Smooth muscle cell (in vitro differentiated cells): ENCODE results near the gene HPSE2. TPM values are rescaled to one million over a fixed set of nuclear protein-coding genes. Genes with fewer than 3 reads are reported as not detected.

Experiments
- DNase-seq: peaks from one replicate; lab custom pipeline; 2025; ENCODE audit not compliant: unreplicated experiment; lab: John Stamatoyannopoulos, UW
- H2AFZ ChIP-seq: fragments of 200-600 bp; sonication (generic); 2 replicates; pipeline ENCODE4 v1.6.0; 2016; ENCODE audit warnings: antibody characterized with exemption, low read depth, mild to moderate bottlenecking
- H3F3A ChIP-seq: fragments of 200-600 bp; sonication (generic); 2 replicates; pipeline ENCODE4 v1.6.0; 2017; ENCODE audit warnings: antibody characterized with exemption, low read depth
- H3K27ac ChIP-seq: fragments of 200-600 bp; sonication (generic); 2 replicates; pipeline ENCODE4 v1.5.1; 2016; ENCODE audit warnings: low read depth, mild to moderate bottlenecking
- H3K27me3 ChIP-seq: fragments of 200-600 bp; sonication (generic); 2 replicates; pipeline ENCODE4 v1.6.1; 2016; ENCODE audit warnings: low read depth, mild to moderate bottlenecking
- H3K36me3 ChIP-seq: fragments of 200-600 bp; sonication (generic); 2 replicates; pipeline ENCODE4 v1.5.1; 2016; ENCODE audit warnings: low read depth
- H3K4me1 ChIP-seq: fragments of 200-600 bp; sonication (generic); 2 replicates; pipeline ENCODE4 v1.5.1; 2016; ENCODE audit warnings: low read depth
- H3K4me2 ChIP-seq: fragments of 200-600 bp; sonication (generic); 2 replicates; pipeline ENCODE4 v1.6.0; 2016; ENCODE audit warnings: mild to moderate bottlenecking
- H3K4me3 ChIP-seq: fragments of 200-600 bp; sonication (generic); 2 replicates; pipeline ENCODE4 v1.5.1; 2016; ENCODE audit warnings: mild to moderate bottlenecking
- H3K79me2 ChIP-seq: fragments of 200-600 bp; sonication (generic); 2 replicates; pipeline ENCODE4 v1.6.0; 2016; ENCODE audit warnings: low read depth, mild to moderate bottlenecking
- H3K9ac ChIP-seq: fragments of 200-600 bp; sonication (generic); 2 replicates; pipeline ENCODE4 v1.6.0; 2016; ENCODE audit warnings: low read depth
- H3K9me3 ChIP-seq: fragments of 200-600 bp; sonication (generic); replicated peaks from 2 replicates; pipeline ENCODE4 v1.5.1; 2016; ENCODE audit warnings: low read depth
- H4K20me1 ChIP-seq: fragments of 200-600 bp; sonication (generic); 2 replicates; pipeline ENCODE4 v1.6.0; 2016; ENCODE audit warnings: low read depth
- WGBS: methylation state at CpG from one replicate; pipeline ENCODE4 v1.1.7; 2016; ENCODE audit warnings: low lambda C conversion rate; 5-methylcytosine and 5-hydroxymethylcytosine counted together
- polyA plus RNA-seq: library from polyadenylated mRNA; unstranded; fragments of >200 nt; fragmentation: Nextera tagmentation; extraction: Ambion mirVana; gene quantifications from 2 replicates; pipeline ENCODE4 v1.2.1, GENCODE V29; 2016
- total RNA-seq: library from RNA; depleted of rRNA; stranded (reverse); fragments of >200 nt; gene quantifications from 2 replicates; pipeline ENCODE4 v1.2.3, GENCODE V29; 2014
- TF ChIP-seq, protein P1 (sequence below): fragments of 200-600 bp; sonication (generic); IDR thresholded peaks from 2 replicates; pipeline ENCODE4 v1.5.1; 2017; ENCODE audit warnings: borderline replicate concordance, mild to moderate bottlenecking, antibody characterized with exemption; ENCODE audit not compliant: insufficient read depth, poor library complexity, severe bottlenecking

Gene HPSE2
- total and polyA plus RNA-seq, 2 experiments from 2014 or later, result 0.13 TPM; not detected in 1

DNA sequence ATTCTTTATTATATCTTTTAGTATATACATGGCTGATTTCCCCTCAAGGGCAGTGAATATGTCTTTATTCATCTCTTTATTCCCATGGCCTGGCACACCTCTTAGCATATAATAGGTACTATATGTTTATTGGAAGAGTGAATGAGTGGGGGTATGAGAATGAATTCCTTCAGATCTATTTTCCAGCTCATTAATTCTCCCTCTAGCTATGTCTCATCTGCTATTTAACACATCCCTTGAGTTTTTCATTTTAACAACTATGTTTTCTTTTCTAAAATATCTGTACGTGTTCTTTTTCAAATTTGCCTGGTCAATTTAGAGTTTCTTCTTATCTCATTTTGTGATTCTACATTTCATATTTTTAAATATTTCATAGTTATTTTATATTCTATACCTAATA, 803.3 kb downstream of the HPSE2 start:
- no peaks in the 10 kb centered on the region for H3K27me3 ChIP-seq
- H3F3A ChIP-seq, result no peaks in the 10 kb centered on the region
- TF ChIP-seq, protein P1, sequence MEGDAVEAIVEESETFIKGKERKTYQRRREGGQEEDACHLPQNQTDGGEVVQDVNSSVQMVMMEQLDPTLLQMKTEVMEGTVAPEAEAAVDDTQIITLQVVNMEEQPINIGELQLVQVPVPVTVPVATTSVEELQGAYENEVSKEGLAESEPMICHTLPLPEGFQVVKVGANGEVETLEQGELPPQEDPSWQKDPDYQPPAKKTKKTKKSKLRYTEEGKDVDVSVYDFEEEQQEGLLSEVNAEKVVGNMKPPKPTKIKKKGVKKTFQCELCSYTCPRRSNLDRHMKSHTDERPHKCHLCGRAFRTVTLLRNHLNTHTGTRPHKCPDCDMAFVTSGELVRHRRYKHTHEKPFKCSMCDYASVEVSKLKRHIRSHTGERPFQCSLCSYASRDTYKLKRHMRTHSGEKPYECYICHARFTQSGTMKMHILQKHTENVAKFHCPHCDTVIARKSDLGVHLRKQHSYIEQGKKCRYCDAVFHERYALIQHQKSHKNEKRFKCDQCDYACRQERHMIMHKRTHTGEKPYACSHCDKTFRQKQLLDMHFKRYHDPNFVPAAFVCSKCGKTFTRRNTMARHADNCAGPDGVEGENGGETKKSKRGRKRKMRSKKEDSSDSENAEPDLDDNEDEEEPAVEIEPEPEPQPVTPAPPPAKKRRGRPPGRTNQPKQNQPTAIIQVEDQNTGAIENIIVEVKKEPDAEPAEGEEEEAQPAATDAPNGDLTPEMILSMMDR, result no peak
- H4K20me1 ChIP-seq, result no peaks in the 10 kb centered on the region
- H3K27ac ChIP-seq, result no peak overlapping the region
- peaks cover 4% of the 10 kb centered on the region for H3K36me3 ChIP-seq
- H3K9me3 ChIP-seq, result peaks cover 5% of the 10 kb centered on the region
- no peak overlapping the region for H2AFZ ChIP-seq
- H3K4me3 ChIP-seq, result no peak overlapping the region
- H3K79me2 ChIP-seq, result no peaks in the 10 kb centered on the region
- no peak overlapping the region for H3K4me2 ChIP-seq
- no peak overlapping the region for H3K9ac ChIP-seq
- no peak for DNase-seq
- whole genome bisulfite sequencing, result 97% methylated on average over 1 of the region's 1 CpG
- H3K4me1 ChIP-seq, result no peaks in the 10 kb centered on the region

DNA sequence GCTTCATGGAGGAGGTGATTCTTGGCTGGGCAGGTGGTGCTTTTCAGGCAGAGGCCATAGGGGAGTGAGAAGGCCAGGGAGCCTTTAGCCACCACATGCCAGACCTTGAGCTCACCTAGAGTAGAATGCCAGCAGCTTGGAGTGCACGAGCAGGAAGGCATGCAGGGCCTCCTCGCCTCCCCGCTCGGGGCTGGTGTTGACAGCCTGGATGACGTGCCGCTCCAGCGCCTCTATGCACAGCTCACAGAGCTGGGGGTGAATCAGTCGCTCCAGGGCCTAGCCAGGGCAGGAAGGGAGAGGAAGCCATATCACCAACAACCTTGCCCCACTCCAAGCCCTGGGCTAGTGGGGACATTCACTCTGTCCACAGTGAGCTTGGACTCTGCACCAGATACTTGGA, 804.6 kb downstream of the HPSE2 start:
- no peak overlapping the region for H3K27ac ChIP-seq
- WGBS, result 93% methylated on average over 8 of the region's 8 CpGs
- H3K79me2 ChIP-seq, result no peaks in the 10 kb centered on the region
- TF ChIP-seq, protein P1, result no peak
- DNase-seq, result no peak
- no peak overlapping the region for H3K4me3 ChIP-seq
- no peaks in the 10 kb centered on the region for H4K20me1 ChIP-seq
- no peaks in the 10 kb centered on the region for H3K27me3 ChIP-seq
- no peaks in the 10 kb centered on the region for H3F3A ChIP-seq
- H2AFZ ChIP-seq, result no peak overlapping the region
- H3K4me1 ChIP-seq, result no peaks in the 10 kb centered on the region
- H3K4me2 ChIP-seq, result no peak overlapping the region
- H3K9me3 ChIP-seq, result peaks cover 5% of the 10 kb centered on the region
- H3K9ac ChIP-seq, result no peak overlapping the region
- peaks cover 4% of the 10 kb centered on the region for H3K36me3 ChIP-seq

DNA sequence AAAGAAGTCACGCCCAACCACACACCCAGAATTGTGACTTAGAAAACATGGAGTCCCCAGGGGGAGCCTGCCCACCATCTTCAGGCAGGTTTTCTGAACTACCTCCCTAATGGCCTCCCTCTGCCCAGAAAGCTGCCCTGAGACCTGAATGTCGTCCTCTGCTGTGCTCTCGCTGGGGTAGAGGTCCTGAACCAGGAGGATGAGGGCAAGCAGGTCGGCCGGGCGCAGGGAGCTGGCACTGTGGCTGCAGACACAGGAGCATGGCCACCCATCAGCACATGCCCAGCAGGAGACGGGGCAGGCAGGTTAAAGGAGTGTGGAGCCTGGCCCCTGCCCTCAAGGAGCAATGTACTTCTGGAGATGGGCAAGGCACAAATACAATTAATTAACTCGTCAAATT, 805.2 kb downstream of the HPSE2 start:
- Histone ChIP-seq H3K27ac (no peak overlapping the region), H3F3A (no peaks in the 10 kb centered on the region), H3K9me3 (peaks cover 5% of the 10 kb centered on the region), H3K4me1 (no peaks in the 10 kb centered on the region), H3K36me3 (peaks cover 4% of the 10 kb centered on the region), H3K27me3 (no peaks in the 10 kb centered on the region), H3K4me2 (no peak overlapping the region), H3K9ac (no peak overlapping the region), H2AFZ (no peak overlapping the region), H4K20me1 (no peaks in the 10 kb centered on the region), H3K4me3 (no peak overlapping the region), H3K79me2 (no peaks in the 10 kb centered on the region)
- DNase-seq, result no peak
- 98% methylated on average over 8 of the region's 8 CpGs for WGBS
- TF ChIP-seq, protein P1, result no peak

DNA sequence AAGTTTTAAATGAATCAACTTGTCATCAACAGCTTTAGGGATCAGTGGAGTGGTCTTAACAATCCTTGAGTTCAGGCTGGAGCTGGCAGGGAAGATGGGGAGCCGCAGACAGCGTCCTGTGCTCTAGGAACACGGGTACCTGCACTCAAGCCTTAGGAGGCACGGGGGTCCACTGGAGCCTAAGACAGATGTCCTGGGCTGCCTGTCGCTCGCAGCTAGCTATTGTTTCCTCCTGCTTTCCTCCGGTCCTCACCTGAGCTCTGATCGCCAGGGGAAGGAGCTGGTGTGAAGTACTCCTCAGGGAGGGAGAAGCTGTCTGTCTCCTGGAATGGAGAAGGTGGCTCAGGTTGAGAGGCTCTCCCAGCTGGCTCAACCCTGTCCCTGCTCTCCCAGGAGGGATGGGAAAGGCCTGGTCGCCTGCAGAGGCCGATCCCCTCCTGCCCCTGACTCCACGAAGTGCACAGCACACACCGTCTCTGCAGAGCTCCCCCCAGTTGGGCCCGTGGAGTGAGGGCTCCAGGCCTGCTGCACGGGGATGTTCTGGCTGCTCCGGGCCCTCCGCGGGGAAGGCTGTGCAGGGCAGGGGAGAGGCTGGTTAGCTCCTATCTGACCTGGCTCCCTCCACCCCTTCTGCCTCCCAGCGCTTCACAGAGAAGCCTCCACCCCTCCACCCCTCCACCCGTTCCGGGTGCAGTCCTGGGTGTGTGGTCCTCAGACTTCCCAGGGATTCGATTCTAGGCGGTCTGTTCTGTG, 806.2 kb downstream of the HPSE2 start:
- H3K4me3 ChIP-seq, result no peak overlapping the region
- TF ChIP-seq, protein P1, result no peak
- H2AFZ ChIP-seq, result no peak overlapping the region
- no peak overlapping the region for H3K9ac ChIP-seq
- no peaks in the 10 kb centered on the region for H4K20me1 ChIP-seq
- H3K79me2 ChIP-seq, result no peaks in the 10 kb centered on the region
- H3K4me2 ChIP-seq, result no peak overlapping the region
- H3F3A ChIP-seq, result no peaks in the 10 kb centered on the region
- no peak overlapping the region for H3K27ac ChIP-seq
- DNase-seq, result no peak
- peaks cover 4% of the 10 kb centered on the region for H3K36me3 ChIP-seq
- 97% methylated on average over 22 of the region's 22 CpGs for WGBS
- peaks cover 5% of the 10 kb centered on the region for H3K9me3 ChIP-seq
- no peaks in the 10 kb centered on the region for H3K4me1 ChIP-seq
- no peaks in the 10 kb centered on the region for H3K27me3 ChIP-seq
